Urinary bladder (tissue), 4 donors: ENCODE data around the gene FANCG. TPM values are rescaled to one million over a fixed set of nuclear protein-coding genes. Genes with fewer than 3 reads are reported as not detected.

ENCODE experiments used
- DNase-seq: peaks from one replicate; pipeline ENCODE4 v3.0.0-alpha.2; 2015; ENCODE audit errors: extremely low spot score
- H3K27ac ChIP-seq: one replicate; pipeline ENCODE4 v1.5.1; 2013; ENCODE audit warnings: low read depth, mild to moderate bottlenecking, moderate library complexity
- H3K36me3 ChIP-seq: one replicate; pipeline ENCODE4 v1.6.1; 2013; ENCODE audit warnings: mild to moderate bottlenecking, moderate library complexity; ENCODE audit not compliant: insufficient read depth
- H3K4me1 ChIP-seq: one replicate; pipeline ENCODE4 v1.6.1; 2013; ENCODE audit warnings: mild to moderate bottlenecking, moderate library complexity; ENCODE audit not compliant: insufficient read depth
- H3K4me3 ChIP-seq: one replicate; pipeline ENCODE4 v1.5.1; 2013; ENCODE audit warnings: low read depth, low read length
- WGBS: extraction: QIAGEN DNeasy Blood & Tissue Kit; methylation state at CpG from one replicate; pipeline ENCODE4 v1.1.7; 2013; 5-methylcytosine and 5-hydroxymethylcytosine counted together
- polyA plus RNA-seq: library from polyadenylated mRNA; stranded (reverse); fragments of 200-250 nt; gene quantifications from one replicate; pipeline ENCODE4 v1.2.3, GENCODE V29; 2013
- total RNA-seq: library from RNA; depleted of rRNA; stranded (reverse); fragments of >200 nt; gene quantifications from one replicate; pipeline ENCODE4 v1.2.3, GENCODE V29; 2014
- donor health status: healthy with polysubstance abuse.
- donor health status: healthy.

Gene FANCG
- 14.9 TPM for total RNA-seq
- 8.8 TPM for polyA plus RNA-seq

DNA sequence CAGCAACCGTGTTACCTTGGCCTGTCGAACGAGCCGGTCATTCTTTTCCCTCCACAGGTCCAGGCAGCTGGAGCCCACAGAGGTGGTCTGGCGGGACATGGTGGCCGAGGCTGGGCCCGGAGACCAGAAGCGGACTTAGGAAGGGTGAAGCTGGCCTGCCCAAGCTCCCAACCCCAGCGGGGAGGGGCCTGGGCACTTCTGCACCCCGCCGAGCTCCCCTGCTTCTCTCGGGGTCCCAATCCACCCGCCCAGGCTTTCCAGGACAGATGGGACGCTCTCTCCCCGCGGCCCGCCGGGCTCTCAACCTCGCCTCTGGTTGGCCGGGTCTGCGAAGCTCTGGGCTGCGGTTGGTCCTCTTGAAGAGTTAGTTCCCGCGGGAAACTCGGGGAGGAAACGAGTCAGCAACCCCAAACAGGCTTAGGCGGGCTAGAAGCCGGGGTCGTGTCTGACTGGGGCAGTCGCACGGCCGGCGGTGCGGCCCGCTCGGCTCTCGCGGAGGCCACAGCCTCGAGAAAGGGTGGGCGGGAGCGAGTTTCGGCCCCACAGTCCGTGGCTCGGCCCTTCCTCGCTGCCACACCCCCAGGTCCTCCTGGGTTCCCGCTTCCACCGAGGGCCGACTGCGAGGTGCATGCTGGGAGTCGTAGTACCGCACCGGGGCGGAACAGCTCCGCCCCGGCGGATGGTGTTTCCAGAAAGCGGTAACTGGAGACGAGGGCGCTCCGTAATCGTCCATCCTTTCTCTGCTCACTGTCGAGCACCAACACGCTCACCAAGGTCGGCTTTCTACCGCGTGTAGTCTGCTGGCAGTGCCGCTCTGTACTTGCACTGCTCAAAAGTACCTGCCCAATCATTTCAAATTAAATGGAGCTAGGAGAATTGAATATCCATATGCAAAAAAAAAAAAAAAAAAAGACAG is at the start of gene FANCG:
TSS of gene FANCG (minus strand) at position 517 of the 916 bp plus-strand sequence. CDS start at position 99, 418 bp downstream.
- under 1% methylated on average over 67 of the region's 67 CpGs for WGBS

GRCh38 chr9:35116898-35117551 is 37.3 kb upstream of the FANCG start:
- Histone ChIP-seq H3K27ac (no peak overlapping the region), H3K4me3 (no peak overlapping the region), H3K36me3 (no peaks in the 10 kb centered on the region), H3K4me1 (no peaks in the 10 kb centered on the region)
- peak; percentile 87 for DNase-seq
- WGBS: 9% methylated on average over 30 of the region's 30 CpGs

More for the DNA sequence above, at the start of gene FANCG:
- Histone ChIP-seq H3K36me3 (no peaks in the 10 kb centered on the region), H3K4me1 (no peaks in the 10 kb centered on the region), H3K4me3 (peak within 1 kb of the TSS; percentile 63), H3K27ac (peak within 1 kb of the TSS; percentile 27)
- peak; percentile 87 for DNase-seq

- H3K27ac ChIP-seq: peak overlapping the region; percentile 81
- peak overlapping the region; percentile 42 for H3K4me3 ChIP-seq
- WGBS: under 1% methylated on average over 12 of the region's 12 CpGs
- H3K36me3 ChIP-seq: no peaks in the 10 kb centered on the region
- H3K4me1 ChIP-seq: no peaks in the 10 kb centered on the region
- no peak for DNase-seq
Observed at GRCh38 chr9:35116539-35116897, 36.8 kb upstream of the FANCG start.

GRCh38 chr9:35115680-35116538 is 36.2 kb upstream of the FANCG start, which contains the start of gene ATOSB:
ATOSB (minus strand) TSS chr9:35115862; CDS start chr9:35108274, 7,588 bp downstream.
- H3K4me1 ChIP-seq: no peaks in the 10 kb centered on the region
- H3K4me3 ChIP-seq: peak within 1 kb of the TSS; percentile 42
- peak; percentile 96 for DNase-seq
- WGBS: under 1% methylated on average over 54 of the region's 54 CpGs
- H3K36me3 ChIP-seq: no peaks in the 10 kb centered on the region
- peak within 1 kb of the TSS; percentile 81 for H3K27ac ChIP-seq

- DNase-seq: no peak
Observed at GRCh38 chr9:35114840-35115628, 35.3 kb upstream of the FANCG start.

GRCh38 chr9:35114113-35114839 is 34.5 kb upstream of the FANCG start:
- DNase-seq: peak; percentile 81
- Histone ChIP-seq H3K36me3 (no peaks in the 10 kb centered on the region), H3K4me3 (no peak overlapping the region), H3K4me1 (no peaks in the 10 kb centered on the region), H3K27ac (peak overlapping the region; percentile 81)
- WGBS: 4% methylated on average over 5 of the region's 5 CpGs

More at GRCh38 chr9:35114840-35115628, 35.3 kb upstream of the FANCG start:
- Histone ChIP-seq H3K4me3 (peak overlapping the region; percentile 42), H3K36me3 (no peaks in the 10 kb centered on the region), H3K27ac (peak overlapping the region; percentile 81), H3K4me1 (no peaks in the 10 kb centered on the region)
- WGBS: 16% methylated on average over 12 of the region's 12 CpGs

DNA sequence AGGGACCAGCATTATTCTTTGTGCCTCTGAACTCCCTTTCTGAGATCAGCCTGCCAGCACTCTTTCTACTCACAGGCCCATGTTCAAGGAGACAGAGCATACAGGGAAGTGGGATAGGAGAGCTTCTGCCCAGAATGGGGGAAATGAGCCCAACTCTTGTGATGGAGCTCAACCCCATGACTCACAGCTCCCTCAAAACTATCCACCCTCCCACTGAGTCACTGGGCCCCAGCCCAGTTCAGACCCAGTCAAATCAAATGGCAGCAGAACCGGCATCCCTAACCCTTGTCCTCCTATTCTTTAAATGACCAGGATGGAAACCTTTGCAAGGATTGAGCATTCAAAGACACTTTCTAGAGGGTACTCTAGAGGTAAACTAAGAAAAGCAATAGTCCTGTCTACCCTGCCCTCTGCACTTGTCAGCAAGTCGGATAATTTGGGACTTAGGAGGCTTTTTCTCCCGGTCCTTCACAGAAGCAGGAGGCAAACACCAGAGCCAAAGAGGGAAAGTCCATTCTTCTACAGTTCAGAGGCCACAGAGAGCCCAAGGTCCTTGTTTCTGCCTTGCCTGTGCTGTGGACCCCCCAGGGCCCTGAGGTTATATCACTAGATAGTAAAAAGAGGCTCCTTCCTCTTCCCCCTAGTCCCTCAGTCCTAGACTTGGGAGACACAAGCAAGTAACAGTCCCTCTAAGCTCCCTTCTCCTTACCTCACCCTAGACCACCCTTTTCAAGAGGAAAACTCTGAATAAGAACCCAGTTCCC is 32.7 kb upstream of the FANCG start:
- no peaks in the 10 kb centered on the region for H3K4me1 ChIP-seq
- 65% methylated on average over 3 of the region's 3 CpGs for WGBS
- peak overlapping the region; percentile 82 for H3K27ac ChIP-seq
- H3K36me3 ChIP-seq: no peaks in the 10 kb centered on the region
- no peak overlapping the region for H3K4me3 ChIP-seq
- no peak for DNase-seq

DNA sequence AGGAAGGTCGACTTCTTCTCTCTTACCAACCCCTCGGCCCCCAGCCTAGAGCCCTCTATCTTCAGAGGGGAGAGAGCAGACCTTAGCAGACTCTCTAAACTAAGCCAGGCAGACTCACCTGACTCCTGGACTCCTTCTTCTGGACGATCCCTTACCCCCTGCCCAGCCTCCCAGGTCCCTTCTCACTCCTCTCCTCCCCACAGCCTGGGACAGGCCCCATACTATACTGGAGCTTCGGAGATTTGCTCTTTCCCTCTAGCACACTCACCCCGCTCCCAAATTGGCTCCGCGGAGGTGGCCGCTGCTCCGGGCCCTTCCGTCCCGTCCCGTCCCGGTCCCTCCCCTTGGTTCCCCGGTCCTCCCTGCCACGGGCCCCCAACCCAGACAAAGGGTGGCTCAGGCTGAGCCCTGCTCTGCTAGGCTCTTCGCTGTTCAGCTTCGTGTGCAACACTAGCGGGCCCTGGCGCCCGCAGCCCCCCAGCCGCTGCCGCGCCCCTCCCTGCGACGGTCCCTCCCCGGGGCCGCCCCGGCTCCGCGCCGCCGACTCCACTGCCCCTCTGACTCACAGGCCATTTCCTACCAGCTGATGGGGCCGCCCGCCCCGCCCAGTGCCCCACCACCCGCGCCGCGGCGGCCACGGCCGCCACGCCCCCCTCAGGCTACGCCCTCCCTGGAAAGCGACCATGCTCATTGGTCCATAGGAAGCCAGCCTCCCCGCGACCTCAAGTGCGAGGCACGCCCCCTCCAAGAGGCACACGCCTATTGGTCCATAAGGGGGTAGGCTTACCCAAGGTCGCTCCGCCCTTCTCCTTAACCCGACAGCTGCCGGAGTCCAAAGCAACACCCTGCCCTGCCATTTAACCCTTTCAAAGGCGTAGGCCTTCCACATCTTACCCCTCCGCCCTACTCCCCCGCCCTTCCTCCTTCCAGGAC is 31.5 kb upstream of the FANCG start:
- 1% methylated on average over 57 of the region's 57 CpGs for WGBS
- no peaks in the 10 kb centered on the region for H3K4me1 ChIP-seq

GRCh38 chr9:35110327-35110761 is 30.6 kb upstream of the FANCG start:
- 24% methylated on average over 3 of the region's 3 CpGs for WGBS
- H3K4me1 ChIP-seq: no peaks in the 10 kb centered on the region
- no peaks in the 10 kb centered on the region for H3K36me3 ChIP-seq
- H3K4me3 ChIP-seq: no peak overlapping the region
- H3K27ac ChIP-seq: no peak overlapping the region
- no peak for DNase-seq

More for the DNA sequence above, 31.5 kb upstream of the FANCG start:
- peak; percentile 94 for DNase-seq
- Histone ChIP-seq H3K27ac (peak overlapping the region; percentile 87), H3K36me3 (no peaks in the 10 kb centered on the region), H3K4me3 (peak overlapping the region; percentile 66)

DNA sequence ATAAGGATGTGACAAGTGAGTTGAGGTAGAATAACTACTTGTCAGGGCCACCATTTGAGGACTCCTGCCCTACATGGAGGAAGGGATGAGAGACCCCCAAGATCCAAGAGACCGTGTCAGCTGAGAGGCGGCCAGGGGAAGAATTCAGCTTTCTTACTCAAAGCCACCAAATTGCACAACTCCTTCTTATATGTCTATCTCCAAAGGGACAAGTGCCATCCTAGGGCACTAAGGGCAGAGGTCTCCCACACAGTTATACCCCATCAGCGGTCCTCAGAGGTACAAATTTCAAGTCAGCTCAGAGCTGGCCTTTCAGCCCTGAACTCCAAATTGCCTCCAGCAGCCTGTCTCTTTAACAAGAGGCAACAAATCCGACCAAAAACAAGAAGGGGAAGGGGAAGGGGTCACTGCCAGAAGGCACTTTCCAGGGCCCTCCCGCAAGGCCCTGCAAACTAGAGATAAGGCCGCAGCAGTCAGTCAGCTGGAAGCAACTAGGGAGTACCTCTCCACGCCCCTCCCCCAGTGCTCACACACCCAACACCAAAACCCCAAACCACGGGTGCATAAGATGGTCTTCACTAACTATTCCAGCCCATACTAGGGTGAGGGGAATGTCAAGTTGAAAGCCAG is 29.3 kb upstream of the FANCG start:
- H3K36me3 ChIP-seq: no peaks in the 10 kb centered on the region
- no peaks in the 10 kb centered on the region for H3K4me1 ChIP-seq
- no peak overlapping the region for H3K4me3 ChIP-seq
- no peak overlapping the region for H3K27ac ChIP-seq
- no peak for DNase-seq
- 60% methylated on average over 8 of the region's 8 CpGs for WGBS
